Cardiac muscle cell (in vitro differentiated cells and primary cell): ENCODE measurements around the gene CIAO2B. TPM values are rescaled to one million over a fixed set of nuclear protein-coding genes. Genes with fewer than 3 reads are reported as not detected.

ENCODE experiments used
- DNase-seq, 2 donors: peaks; one replicate each; pipeline versions ENCODE4 v3.0.0 to v3.0.0-alpha.2; 2010 to 2017; ENCODE audit warnings: low read depth in 1 of 2, low spot score in 1 of 2
- H3K27ac ChIP-seq: fragments of 200-600 bp; sonication (generic); 2 replicates; pipeline ENCODE4 v1.5.1; 2016
- H3K27me3 ChIP-seq: fragments of 200-600 bp; sonication (generic); 2 replicates; pipeline ENCODE4 v1.6.0; 2016; ENCODE audit warnings: control low read depth
- H3K36me3 ChIP-seq: fragments of 200-600 bp; sonication (generic); 2 replicates; pipeline ENCODE4 v1.5.1; 2016; ENCODE audit warnings: control low read depth
- H3K4me1 ChIP-seq: fragments of 200-600 bp; sonication (generic); 2 replicates; pipeline ENCODE4 v1.8.1; 2017; ENCODE audit warnings: low read depth, mild to moderate bottlenecking, mixed run types
- H3K4me3 ChIP-seq: fragments of 200-600 bp; sonication (generic); 2 replicates; pipeline ENCODE4 v1.5.1; 2016; ENCODE audit warnings: mild to moderate bottlenecking
- H3K9me3 ChIP-seq: fragments of 200-600 bp; sonication (generic); 2 replicates; pipeline ENCODE4 v1.5.1; 2017; ENCODE audit warnings: low read depth, mild to moderate bottlenecking, control low read depth
- CTCF ChIP-seq: IDR thresholded peaks from 2 replicates; pipeline ENCODE4 v1.5.1; 2012; ENCODE audit warnings: low read depth, mild to moderate bottlenecking, low read length
- polyA plus RNA-seq: library from polyadenylated mRNA; unstranded; fragments of >200 nt; fragmentation: Nextera tagmentation; extraction: Ambion mirVana; gene quantifications from 2 replicates; pipeline ENCODE4 v1.2.1, GENCODE V29; 2016
- total RNA-seq: library from RNA; depleted of rRNA; stranded (reverse); fragments of >200 nt; gene quantifications from 2 replicates; pipeline ENCODE4 v1.2.3, GENCODE V29; 2016

Gene CIAO2B
- total and polyA plus RNA-seq, 2 experiments from 2014 or later, result 151 to 194 TPM

GRCh38 chr16:66915041-66915440, 19.2 kb downstream of the CIAO2B start:
- Histone ChIP-seq H3K4me3 (no peak overlapping the region), H3K36me3 (no peaks in the 10 kb centered on the region), H3K9me3 (no peaks in the 10 kb centered on the region), H3K27ac (no peak overlapping the region), H3K4me1 (peaks cover 13% of the 10 kb centered on the region), H3K27me3 (no peaks in the 10 kb centered on the region)
- DNase-seq, result no peak
- TF ChIP-seq CTCF, result no peak

GRCh38 chr16:66914541-66914940, 19.7 kb downstream of the CIAO2B start:
- Histone ChIP-seq H3K4me1 (peaks cover 8% of the 10 kb centered on the region), H3K27ac (no peak overlapping the region), H3K4me3 (no peak overlapping the region), H3K9me3 (no peaks in the 10 kb centered on the region), H3K36me3 (no peaks in the 10 kb centered on the region), H3K27me3 (no peaks in the 10 kb centered on the region)
- no peak for DNase-seq
- TF ChIP-seq CTCF, result no peak

GRCh38 chr16:66913711-66914110, 20.5 kb downstream of the CIAO2B start:
- Histone ChIP-seq H3K4me1 (peaks cover 1% of the 10 kb centered on the region), H3K36me3 (no peaks in the 10 kb centered on the region), H3K27ac (no peak overlapping the region), H3K4me3 (no peak overlapping the region), H3K9me3 (no peaks in the 10 kb centered on the region), H3K27me3 (no peaks in the 10 kb centered on the region)
- no peak for TF ChIP-seq CTCF
- no peak for DNase-seq

GRCh38 chr16:66913081-66913480, 21.1 kb downstream of the CIAO2B start:
- no peak for TF ChIP-seq CTCF
- H3K4me1 ChIP-seq, result no peaks in the 10 kb centered on the region
- H3K9me3 ChIP-seq, result no peaks in the 10 kb centered on the region
- no peaks in the 10 kb centered on the region for H3K27me3 ChIP-seq
- peak in 1 of 2 donors; percentile 65 for DNase-seq
- H3K36me3 ChIP-seq, result no peaks in the 10 kb centered on the region
- H3K27ac ChIP-seq, result no peak overlapping the region
- H3K4me3 ChIP-seq, result no peak overlapping the region

- H3K36me3 ChIP-seq, result no peaks in the 10 kb centered on the region
- no peak overlapping the region for H3K4me3 ChIP-seq
- H3K9me3 ChIP-seq, result no peaks in the 10 kb centered on the region
- DNase-seq, result no peak
- H3K27ac ChIP-seq, result no peak overlapping the region
- H3K4me1 ChIP-seq, result peaks cover 4% of the 10 kb centered on the region
- H3K27me3 ChIP-seq, result no peaks in the 10 kb centered on the region
- TF ChIP-seq CTCF, result no peak
These were observed 22.4 kb downstream of the CIAO2B start for GRCh38 chr16:66911801-66912200.

- DNase-seq, result no peak
- Histone ChIP-seq H3K27ac (no peak overlapping the region), H3K4me1 (peaks cover 11% of the 10 kb centered on the region), H3K9me3 (no peaks in the 10 kb centered on the region), H3K27me3 (no peaks in the 10 kb centered on the region), H3K4me3 (no peak overlapping the region), H3K36me3 (no peaks in the 10 kb centered on the region)
- TF ChIP-seq CTCF, result no peak
These were observed 23.1 kb downstream of the CIAO2B start for GRCh38 chr16:66911112-66911511.
